Measurements from ENCODE around the gene LONP1.

LONP1 gene

DNA sequence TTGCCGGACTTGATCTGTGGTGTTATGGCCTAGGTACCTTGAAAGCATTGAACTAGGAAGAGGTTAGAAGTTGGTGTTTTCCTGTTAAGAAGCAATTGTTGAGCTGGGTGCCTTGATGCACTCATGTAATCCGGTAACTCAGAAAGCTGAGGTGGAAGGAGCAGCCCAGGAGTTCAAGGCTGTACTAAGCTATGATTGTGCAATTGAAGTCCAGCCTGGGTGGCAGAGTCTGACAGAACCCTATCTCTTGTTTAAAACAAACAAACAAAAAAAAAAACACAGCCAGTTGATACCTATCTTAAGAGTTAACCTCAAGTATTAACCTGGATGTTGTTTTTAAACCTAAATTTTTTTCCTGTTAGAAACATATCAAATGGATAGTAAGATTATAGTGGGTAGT is 77.7 kb downstream of the LONP1 start:
- no peak for DNase-seq

Data from stimulated activated naive CD4-positive, alpha-beta T cell treated with Interleukin-2 at 50 U/mL for 16 hours (primary cell).